Endothelial cell (in vitro differentiated cells): ENCODE measurements around the gene REL. TPM values are rescaled to one million over a fixed set of nuclear protein-coding genes. Genes with fewer than 3 reads are reported as not detected.
"Not testable (repeated sequence)": the region's sequence is repeated elsewhere in the genome, so short reads cannot be mapped to it uniquely, and the experiment has no call there.

Source experiments
- DNase-seq: peaks from one replicate; pipeline ENCODE4 v3.0.0; 2021; ENCODE audit warnings: low spot score
- H3K27ac Mint-ChIP-seq: one replicate; pipeline ENCODE4 v1.8.0; 2021; ENCODE audit warnings: mixed read lengths, inconsistent platforms; ENCODE audit not compliant: unreplicated experiment
- H3K27me3 Mint-ChIP-seq: one replicate; pipeline ENCODE4 v1.8.0; 2021; ENCODE audit warnings: mild to moderate bottlenecking, moderate library complexity, mixed read lengths, inconsistent platforms; ENCODE audit not compliant: unreplicated experiment
- H3K36me3 Mint-ChIP-seq: one replicate; pipeline ENCODE4 v1.8.0; 2021; ENCODE audit warnings: mild to moderate bottlenecking, low read depth, mixed read lengths, inconsistent platforms; ENCODE audit not compliant: unreplicated experiment
- H3K4me1 Mint-ChIP-seq: one replicate; pipeline ENCODE4 v1.8.0; 2021; ENCODE audit warnings: mild to moderate bottlenecking, mixed read lengths, inconsistent platforms; ENCODE audit not compliant: unreplicated experiment
- H3K4me3 Mint-ChIP-seq: one replicate; pipeline ENCODE4 v1.8.0; 2021; ENCODE audit warnings: mild to moderate bottlenecking, mixed read lengths, inconsistent platforms; ENCODE audit not compliant: unreplicated experiment
- H3K9me3 Mint-ChIP-seq: one replicate; pipeline ENCODE4 v1.8.0; 2021; ENCODE audit warnings: mixed read lengths, inconsistent platforms; ENCODE audit not compliant: unreplicated experiment
- total RNA-seq: library from RNA; stranded (reverse); fragmentation: NEBNext Ultra II Directional; extraction: Animal tissue kit (Norgen Biotek cat#: 25700); gene quantifications from one replicate; pipeline ENCODE4 v1.2.1, GENCODE V29; 2021; ENCODE audit not compliant: unreplicated experiment
- TF ChIP-seq, protein P1 (sequence below): fragments of 200-600 bp; sonication (generic); IDR thresholded peaks from one replicate; pipeline ENCODE4 v1.5.0; 2021; ENCODE audit warnings: antibody characterized with exemption; ENCODE audit not compliant: unreplicated experiment

REL gene
- total RNA-seq, 1 donor from 2014 or later, result 16.4 TPM

DNA sequence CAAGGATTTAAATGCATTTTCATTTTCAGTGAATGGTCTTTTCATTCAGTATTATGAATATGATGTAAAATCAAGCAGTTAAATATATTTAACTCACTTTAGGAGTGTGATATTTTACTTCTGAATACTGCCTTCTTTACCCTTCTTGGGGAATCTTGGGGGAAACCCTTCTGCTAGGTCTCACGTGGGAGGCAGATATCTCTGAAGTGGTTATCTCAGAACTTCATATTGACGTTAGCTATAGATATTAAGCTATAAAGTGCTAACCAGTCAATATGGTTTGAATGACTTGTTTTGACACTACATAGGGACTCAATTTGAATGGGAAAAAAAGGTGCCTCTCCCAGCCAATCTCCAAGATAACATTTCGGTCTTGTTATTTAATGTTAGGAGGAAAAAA, 9.8 kb downstream of the REL start:
- peaks cover 3% of the 10 kb centered on the region for H3K36me3 Mint-ChIP-seq
- H3K27me3 Mint-ChIP-seq, result no peaks in the 10 kb centered on the region
- no peak overlapping the region for H3K27ac Mint-ChIP-seq
- no peaks in the 10 kb centered on the region for H3K9me3 Mint-ChIP-seq
- DNase-seq, result no peak
- peaks cover 7% of the 10 kb centered on the region for H3K4me1 Mint-ChIP-seq
- TF ChIP-seq, protein P1, sequence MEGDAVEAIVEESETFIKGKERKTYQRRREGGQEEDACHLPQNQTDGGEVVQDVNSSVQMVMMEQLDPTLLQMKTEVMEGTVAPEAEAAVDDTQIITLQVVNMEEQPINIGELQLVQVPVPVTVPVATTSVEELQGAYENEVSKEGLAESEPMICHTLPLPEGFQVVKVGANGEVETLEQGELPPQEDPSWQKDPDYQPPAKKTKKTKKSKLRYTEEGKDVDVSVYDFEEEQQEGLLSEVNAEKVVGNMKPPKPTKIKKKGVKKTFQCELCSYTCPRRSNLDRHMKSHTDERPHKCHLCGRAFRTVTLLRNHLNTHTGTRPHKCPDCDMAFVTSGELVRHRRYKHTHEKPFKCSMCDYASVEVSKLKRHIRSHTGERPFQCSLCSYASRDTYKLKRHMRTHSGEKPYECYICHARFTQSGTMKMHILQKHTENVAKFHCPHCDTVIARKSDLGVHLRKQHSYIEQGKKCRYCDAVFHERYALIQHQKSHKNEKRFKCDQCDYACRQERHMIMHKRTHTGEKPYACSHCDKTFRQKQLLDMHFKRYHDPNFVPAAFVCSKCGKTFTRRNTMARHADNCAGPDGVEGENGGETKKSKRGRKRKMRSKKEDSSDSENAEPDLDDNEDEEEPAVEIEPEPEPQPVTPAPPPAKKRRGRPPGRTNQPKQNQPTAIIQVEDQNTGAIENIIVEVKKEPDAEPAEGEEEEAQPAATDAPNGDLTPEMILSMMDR, result no peak
- no peak overlapping the region for H3K4me3 Mint-ChIP-seq

DNA sequence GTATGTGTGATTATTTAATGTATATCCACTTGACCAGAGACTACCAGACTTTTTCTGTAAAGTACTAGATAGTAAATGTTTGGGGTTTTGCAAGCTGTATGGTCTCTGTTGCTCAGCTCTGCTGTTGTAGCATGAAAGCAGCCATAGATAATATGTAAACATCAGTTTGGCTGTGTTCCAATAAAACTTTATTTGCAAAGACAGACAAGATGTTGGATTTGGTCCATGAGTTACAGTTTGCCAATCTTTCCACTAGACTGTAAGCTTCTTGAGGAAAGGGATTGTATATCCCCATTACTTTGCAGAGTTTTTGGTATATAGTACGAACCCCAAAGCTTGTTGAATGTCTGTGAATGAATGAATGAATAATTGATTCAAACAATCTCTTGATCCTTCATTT, 17.2 kb downstream of the REL start:
- TF ChIP-seq, protein P1, result no peak
- no peak overlapping the region for H3K4me3 Mint-ChIP-seq
- peaks cover 9% of the 10 kb centered on the region for H3K36me3 Mint-ChIP-seq
- H3K27ac Mint-ChIP-seq, result no peak overlapping the region
- no peaks in the 10 kb centered on the region for H3K27me3 Mint-ChIP-seq
- DNase-seq, result no peak
- H3K4me1 Mint-ChIP-seq, result no peaks in the 10 kb centered on the region
- no peaks in the 10 kb centered on the region for H3K9me3 Mint-ChIP-seq

DNA sequence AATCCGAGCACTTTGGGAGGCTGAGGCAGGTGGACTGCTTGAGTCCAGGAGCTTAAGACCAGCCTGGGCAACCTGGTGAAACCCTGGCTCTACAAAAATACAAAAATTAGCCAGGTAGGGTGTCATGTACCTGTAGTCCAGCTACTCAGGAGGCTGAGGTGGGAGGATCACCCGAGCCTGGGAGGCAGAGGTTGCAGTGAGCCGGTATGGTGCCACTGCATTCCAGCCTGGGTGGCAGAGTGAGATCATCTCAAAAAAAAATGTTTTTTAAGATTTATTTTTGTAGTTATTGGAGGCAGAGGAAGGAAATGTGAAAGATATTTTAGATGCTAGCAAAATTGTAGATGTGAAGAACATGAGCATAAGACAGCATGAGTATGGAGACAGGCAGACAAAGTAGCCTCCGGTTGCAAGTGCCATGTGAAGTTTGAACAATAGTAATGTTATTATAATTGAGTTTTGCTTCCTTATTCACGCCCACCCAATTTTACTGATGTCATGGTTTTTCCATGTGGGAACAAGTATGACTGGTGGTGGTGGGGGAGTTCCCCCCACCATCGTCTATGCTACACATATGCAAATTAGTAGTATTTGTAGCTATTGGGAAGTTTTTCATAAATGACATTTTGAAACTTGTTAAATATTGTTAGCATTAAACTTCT, 18.0 kb downstream of the REL start:
- TF ChIP-seq, protein P1, result no peak
- Mint-ChIP-seq H3K27me3 (no peaks in the 10 kb centered on the region), H3K4me3 (no peak overlapping the region), H3K27ac (no peak overlapping the region), H3K4me1 (no peaks in the 10 kb centered on the region), H3K9me3 (no peaks in the 10 kb centered on the region), H3K36me3 (peaks cover 9% of the 10 kb centered on the region)
- DNase-seq, result no peak

DNA sequence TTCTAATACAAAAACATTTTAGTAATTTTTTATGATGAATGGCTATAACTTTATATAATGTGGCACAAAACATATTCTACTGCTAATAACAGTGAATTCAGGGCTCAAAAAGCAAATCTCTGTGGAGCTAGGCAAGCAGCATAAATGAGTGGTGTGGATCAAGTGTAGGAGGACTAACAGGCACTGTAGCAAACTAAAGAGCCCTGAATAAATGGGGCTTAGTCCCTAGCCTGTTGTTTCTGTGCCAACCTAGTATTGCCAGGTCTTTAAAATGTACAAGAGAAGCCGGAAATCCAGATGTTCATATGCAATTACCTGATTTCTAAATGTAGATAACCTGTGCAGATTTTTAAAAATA, 18.5 kb downstream of the REL start:
- H3K36me3 Mint-ChIP-seq, result peaks cover 9% of the 10 kb centered on the region
- H3K27me3 Mint-ChIP-seq, result no peaks in the 10 kb centered on the region
- no peak for DNase-seq
- TF ChIP-seq, protein P1, result no peak
- no peaks in the 10 kb centered on the region for H3K4me1 Mint-ChIP-seq
- no peak overlapping the region for H3K4me3 Mint-ChIP-seq
- H3K27ac Mint-ChIP-seq, result no peak overlapping the region
- H3K9me3 Mint-ChIP-seq, result no peaks in the 10 kb centered on the region

DNA sequence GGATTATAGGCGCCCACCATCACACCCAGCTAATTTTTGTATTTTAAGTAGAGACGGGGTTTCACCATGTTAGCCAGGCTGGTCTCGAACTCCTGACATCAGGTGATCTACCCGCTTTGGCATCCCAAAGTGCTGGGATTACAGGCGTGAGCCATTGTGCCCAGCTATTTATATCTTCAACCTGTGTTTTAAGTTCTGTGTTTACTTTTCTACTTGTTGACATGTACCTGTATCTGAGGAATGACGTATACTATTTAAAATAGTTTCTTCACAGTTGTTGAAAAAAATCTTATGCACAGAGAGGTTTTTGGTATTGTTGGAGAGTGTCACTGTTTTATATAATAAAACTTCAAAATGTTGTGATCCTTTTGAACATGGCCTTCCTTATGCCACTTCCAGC, 19.9 kb downstream of the REL start:
- H3K27me3 Mint-ChIP-seq, H3K4me1 Mint-ChIP-seq, H3K4me3 Mint-ChIP-seq, H3K9me3 Mint-ChIP-seq, H3K27ac Mint-ChIP-seq, DNase-seq: not testable (repeated sequence)
- peaks cover 13% of the 10 kb centered on the region for H3K36me3 Mint-ChIP-seq

DNA sequence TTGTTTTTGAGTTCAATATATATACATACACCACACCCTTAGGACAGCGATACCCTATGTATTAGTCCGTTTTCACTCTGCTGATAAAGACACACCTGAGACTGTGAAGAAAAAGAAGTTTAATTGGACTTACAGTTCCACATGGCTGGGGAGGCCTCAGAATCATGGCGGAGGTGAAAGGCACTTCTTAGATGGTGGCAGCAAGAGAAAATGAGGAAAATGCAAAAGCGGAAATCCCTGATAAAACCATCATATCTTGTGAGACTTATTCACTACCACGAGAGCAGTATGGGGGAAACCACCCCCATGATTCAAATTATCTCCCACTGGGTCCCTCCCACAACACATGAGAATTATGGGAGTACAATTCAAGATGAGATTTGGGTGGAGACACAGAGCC, 24.5 kb downstream of the REL start:
- H3K27me3 Mint-ChIP-seq, H3K4me3 Mint-ChIP-seq, H3K4me1 Mint-ChIP-seq, DNase-seq, H3K9me3 Mint-ChIP-seq, H3K27ac Mint-ChIP-seq, H3K36me3 Mint-ChIP-seq: not testable (repeated sequence)
